Middle frontal gyrus (tissue), 1 donor: ENCODE results near the gene VPS11.
A peak's percentile ranks its signal among the peaks of the same experiment; 100 is the strongest.

Experiments
- DNase-seq: peaks from one replicate; pipeline ENCODE4 v3.0.0-alpha.2; 2015; ENCODE audit warnings: low spot score; ENCODE audit errors: extremely low spot score

VPS11 gene

GRCh38 chr11:119120639-119121007 lies 53.0 kb downstream of the VPS11 start:
- no peak for DNase-seq

- DNase-seq: peak; percentile 99
Observed at GRCh38 chr11:119121008-119121810, 53.6 kb downstream of the VPS11 start, which contains the start of gene HINFP. TSS of gene HINFP (plus strand) at chr11:119121580. CDS start at chr11:119126945, 5,365 bp downstream.

GRCh38 chr11:119121811-119122124 lies 54.1 kb downstream of the VPS11 start:
- no peak for DNase-seq

- no peak for DNase-seq
Observed at GRCh38 chr11:119125821-119126220, 58.2 kb downstream of the VPS11 start.

GRCh38 chr11:119126675-119127268 lies 59.2 kb downstream of the VPS11 start:
- DNase-seq: no peak

- DNase-seq: no peak
Observed at GRCh38 chr11:119130662-119131061, 63.0 kb downstream of the VPS11 start.
